Pancreas (tissue), 10 donors: Measurements from ENCODE around the gene FAM78A. TPM values are rescaled to one million over a fixed set of nuclear protein-coding genes. Genes with fewer than 3 reads are reported as not detected.

ENCODE experiments used
- ATAC-seq, 4 donors: fragments of 200-7000 bp; cut with Tn5 transposase; one replicate each; pipeline versions ENCODE4 v1.8.0 to v1.9.1; 2020; ENCODE audit warnings: mild to moderate bottlenecking in 4 of 4, moderate library complexity in 4 of 4
- DNase-seq, 6 donors: peaks; one replicate each; pipeline ENCODE4 v3.0.0-alpha.2; 2020
- FAIRE-seq: peaks from 2 replicates; lab custom pipeline; 2012; peaks lifted over from hg19 to GRCh38; lab: Jason Lieb, UNC
- H3K27ac ChIP-seq, 4 donors: fragments of 200-600 bp; sonication (generic); 1 replicate in 3 of 4; 2 replicates in 1 of 4; pipeline versions ENCODE4 v1.5.0 to v1.8.0; 2020
- H3K27me3 ChIP-seq, 4 donors: fragments of 200-600 bp; one replicate each; pipeline ENCODE4 v1.8.0; 2021
- H3K36me3 ChIP-seq, 3 donors: fragments of 200-600 bp; sonication (generic) in 1 of 3; one replicate each; pipeline versions ENCODE4 v1.5.0 to v1.8.0; 2020 to 2021
- H3K4me1 ChIP-seq, 3 donors: fragments of 200-600 bp; one replicate each; pipeline ENCODE4 v1.8.0; 2021
- H3K4me3 ChIP-seq, 4 donors: fragments of 200-600 bp; sonication (generic) in 2 of 4; one replicate each; pipeline versions ENCODE4 v1.5.0 to v1.8.0; 2020 to 2021
- H3K9me3 ChIP-seq, 4 donors: fragments of 200-600 bp; one replicate each; pipeline ENCODE4 v1.8.0; 2021
- CTCF ChIP-seq, 4 donors: fragments of 200-600 bp; sonication (generic) in 3 of 4; IDR thresholded peaks; one replicate each; pipeline versions ENCODE4 v1.5.0 to v1.8.0; 2021; ENCODE audit warnings: antibody characterized with exemption in 4 of 4
- WGBS, 2 donors: extraction: QIAGEN DNeasy Blood & Tissue Kit; methylation state at CpG; one replicate each; pipeline ENCODE4 v1.1.7; 2013; 5-methylcytosine and 5-hydroxymethylcytosine counted together
- intact Hi-C, 3 donors: fragments of 100-400 bp; cut with DNase I; formaldehyde crosslinking; loops; one replicate each; pipeline versions ENCODE4 v1.11.1 to v1.14.2; 2022
- polyA plus RNA-seq, 2 donors: library from polyadenylated mRNA; stranded (reverse); fragments of 200-250 nt; gene quantifications; one replicate each; pipeline ENCODE4 v1.2.3, GENCODE V29; 2013
- total RNA-seq, 6 donors: library from RNA; stranded (reverse); fragmentation: NEBNext Ultra II Directional in 4 of 6; extraction: Animal tissue kit (Norgen Biotek cat#: 25700) in 4 of 6; gene quantifications; one replicate each; pipeline versions ENCODE4 v1.2.1 to v1.2.4, GENCODE V29; 2021 to 2023
- donor health status: healthy with polysubstance abuse.
- donor health status: DM: no; HTN: no; CAD: no; lungs with moderate emphysema.
- donor health status: DM: no; HTN: no; CAD: no.
- donor health status: control.
- donor health status: control.
- donor health status: Bipolar disorder and iron deficiency.
- donor health status: DM: yes; HTN: yes; CAD: no.
- donor health status: DM: no; HTN: no; CAD: no.
- donor health status: DM: no; HTN: no; CAD: no.
- donor health status: DM: yes; HTN: yes; CAD: no.

Gene FAM78A
- total and polyA plus RNA-seq, 8 donors, result 0.37 to 3.9 (median 0.78) TPM

GRCh38 chr9:131235480-131235851 is 40.8 kb downstream of the FAM78A start:
- Histone ChIP-seq H3K27ac (no peak overlapping the region), H3K9me3 (no peaks in the 10 kb centered on the region), H3K4me3 (no peak overlapping the region), H3K36me3 (peaks cover 0 to 35% (median 5%) of the 10 kb centered on the region in 3 donors), H3K4me1 (peaks cover 0 to 18% (median 5%) of the 10 kb centered on the region in 3 donors), H3K27me3 (no peaks in the 10 kb centered on the region)
- no peak for TF ChIP-seq CTCF (IDR thresholded peaks at IDR 0.05)
- FAIRE-seq (no peak), ATAC-seq (no peak), DNase-seq (no peak)
- 91 to 95% methylated on average over 9 of the region's 9 CpGs for WGBS, 2 donors
- intact Hi-C loops, result no loop called here

GRCh38 chr9:131234799-131235479 is 41.4 kb downstream of the FAM78A start:
- H3K4me1 ChIP-seq, result peaks cover 0 to 18% (median 5%) of the 10 kb centered on the region in 3 donors
- DNase-seq (no peak), FAIRE-seq (no peak), ATAC-seq (no peak)
- H3K9me3 ChIP-seq, result no peaks in the 10 kb centered on the region
- no peak for TF ChIP-seq CTCF (IDR thresholded peaks at IDR 0.05)
- intact Hi-C loops, result no loop called here
- no peak overlapping the region for H3K27ac ChIP-seq
- no peaks in the 10 kb centered on the region for H3K27me3 ChIP-seq
- H3K4me3 ChIP-seq, result no peak overlapping the region
- WGBS, 2 donors, result 91 to 93% methylated on average over 16 of the region's 16 CpGs
- peaks cover 0 to 36% (median 5%) of the 10 kb centered on the region in 3 donors for H3K36me3 ChIP-seq

- H3K4me1 ChIP-seq, result peaks cover 0 to 18% (median 5%) of the 10 kb centered on the region in 3 donors
- intact Hi-C loops, result no loop called here
- no peaks in the 10 kb centered on the region for H3K9me3 ChIP-seq
- FAIRE-seq (no peak), DNase-seq (no peak), ATAC-seq (no peak)
- no peak overlapping the region for H3K27ac ChIP-seq
- peaks cover 0 to 36% (median 5%) of the 10 kb centered on the region in 3 donors for H3K36me3 ChIP-seq
- no peaks in the 10 kb centered on the region for H3K27me3 ChIP-seq
- 93 to 94% methylated on average over 9 of the region's 9 CpGs for WGBS, 2 donors
- no peak overlapping the region for H3K4me3 ChIP-seq
- TF ChIP-seq CTCF (IDR thresholded peaks at IDR 0.05), result no peak
These were observed 42.3 kb downstream of the FAM78A start for GRCh38 chr9:131233995-131234394.

- no peak for TF ChIP-seq CTCF (IDR thresholded peaks at IDR 0.05)
- no peaks in the 10 kb centered on the region for H3K9me3 ChIP-seq
- no peak overlapping the region for H3K27ac ChIP-seq
- no peak for DNase-seq
- peaks cover 0 to 36% (median 5%) of the 10 kb centered on the region in 3 donors for H3K36me3 ChIP-seq
- ATAC-seq, result no peak
- no peaks in the 10 kb centered on the region for H3K27me3 ChIP-seq
- 92% methylated on average over 11 of the region's 11 CpGs for WGBS, 2 donors
- peaks cover 0 to 18% (median 5%) of the 10 kb centered on the region in 3 donors for H3K4me1 ChIP-seq
- intact Hi-C loops, result no loop called here
- H3K4me3 ChIP-seq, result no peak overlapping the region
- no peak for FAIRE-seq
These were observed 42.8 kb downstream of the FAM78A start for GRCh38 chr9:131233556-131233955.

- ATAC-seq, result no peak
- Histone ChIP-seq H3K27ac (no peak overlapping the region), H3K27me3 (no peaks in the 10 kb centered on the region), H3K36me3 (peaks cover 0 to 26% (median 5%) of the 10 kb centered on the region in 3 donors), H3K9me3 (no peaks in the 10 kb centered on the region), H3K4me3 (no peak overlapping the region), H3K4me1 (no peaks in the 10 kb centered on the region)
- intact Hi-C loops, result no loop called here
- no peak for DNase-seq
- no peak for FAIRE-seq
- TF ChIP-seq CTCF (IDR thresholded peaks at IDR 0.05), result no peak
- 83 to 86% methylated on average over 8 of the region's 8 CpGs for WGBS, 2 donors
These were observed 47.3 kb downstream of the FAM78A start for GRCh38 chr9:131228988-131229387.
